CD4-positive, alpha-beta T cell treated with Interleukin-21 for 1 hour (primary cell): ENCODE data around the gene MMP25.
A peak's percentile ranks its signal among the peaks of the same experiment; 100 is the strongest.
"Not testable (repeated sequence)": the region's sequence is repeated elsewhere in the genome, so short reads cannot be mapped to it uniquely, and the experiment has no call there.

ENCODE experiments used
- DNase-seq: peaks from one replicate; pipeline ENCODE4 v3.0.0-alpha.2; 2020

The MMP25 gene

DNA sequence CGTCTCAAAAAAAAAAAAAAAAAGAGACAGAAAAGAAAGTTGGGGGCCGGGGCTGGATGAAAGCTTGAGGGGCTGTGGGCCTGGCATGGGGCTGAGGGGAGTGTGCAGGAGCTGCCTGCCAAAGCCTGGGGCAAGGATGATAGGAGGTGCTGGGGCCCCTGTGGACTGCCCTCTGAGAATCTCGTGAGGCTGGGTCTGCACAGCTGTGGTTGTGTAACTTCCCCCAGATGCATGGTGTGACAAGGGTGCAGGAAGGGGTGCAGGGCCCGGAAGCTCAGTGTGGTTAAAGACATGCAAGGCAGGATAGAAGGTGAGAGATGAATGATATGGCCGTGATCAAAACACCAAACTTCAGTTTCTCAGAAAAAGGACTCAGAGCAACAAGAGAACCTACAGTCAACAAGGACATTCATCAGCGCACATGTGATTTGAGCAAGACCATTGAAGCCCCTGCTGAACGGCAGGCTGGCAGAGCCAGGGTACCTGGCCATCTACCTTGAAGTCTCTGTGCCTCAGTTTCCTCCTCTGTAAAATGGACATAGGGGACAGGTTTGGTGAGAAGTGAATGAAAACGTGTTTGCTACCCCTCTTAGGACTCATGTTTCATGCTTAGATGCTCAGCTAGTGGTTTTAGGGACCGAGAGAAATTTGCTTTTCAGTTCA, 28.6 kb downstream of the MMP25 start:
- peak; percentile 90 for DNase-seq

DNA sequence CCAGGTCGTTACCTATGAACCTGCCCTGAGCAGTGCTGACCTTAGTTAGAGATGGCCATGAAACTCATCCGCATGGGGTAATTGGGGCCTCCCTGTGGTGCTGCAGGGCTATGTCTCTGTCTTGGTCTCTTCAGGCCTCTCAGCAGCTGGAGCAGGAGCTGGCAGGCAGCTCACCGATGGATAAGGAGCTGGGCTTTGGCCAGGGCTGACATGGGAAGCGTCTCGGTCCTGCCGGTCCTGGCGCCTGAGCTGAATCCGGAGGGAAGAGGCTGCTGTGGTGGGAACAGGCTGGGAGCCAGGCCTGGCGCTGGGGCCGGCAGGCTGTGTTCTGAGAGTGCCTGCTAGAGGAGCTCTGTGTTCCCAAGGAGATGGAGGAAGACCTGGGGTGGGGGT, 29.2 kb downstream of the MMP25 start:
- DNase-seq: peak; percentile 26

DNA sequence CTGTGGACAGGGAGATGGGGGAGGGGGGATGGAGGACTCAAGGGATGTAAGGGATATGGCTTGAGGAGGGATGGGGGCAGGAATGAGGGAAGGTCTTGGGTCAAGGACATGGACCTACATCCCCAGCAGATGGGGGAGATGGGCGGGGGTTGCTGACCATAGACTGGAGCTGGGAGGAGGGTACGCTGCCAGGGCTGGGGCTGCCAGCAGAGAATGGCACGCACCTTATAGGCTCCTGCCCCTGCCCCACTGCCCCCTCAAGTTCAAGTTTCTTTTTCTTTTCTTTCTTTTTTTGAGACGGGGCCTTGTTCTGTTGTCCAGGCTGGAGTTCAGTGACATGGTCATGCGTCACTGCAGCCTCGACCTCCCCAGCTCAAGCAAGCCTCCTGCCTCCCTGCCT, 29.6 kb downstream of the MMP25 start:
- not testable (repeated sequence) for DNase-seq

DNA sequence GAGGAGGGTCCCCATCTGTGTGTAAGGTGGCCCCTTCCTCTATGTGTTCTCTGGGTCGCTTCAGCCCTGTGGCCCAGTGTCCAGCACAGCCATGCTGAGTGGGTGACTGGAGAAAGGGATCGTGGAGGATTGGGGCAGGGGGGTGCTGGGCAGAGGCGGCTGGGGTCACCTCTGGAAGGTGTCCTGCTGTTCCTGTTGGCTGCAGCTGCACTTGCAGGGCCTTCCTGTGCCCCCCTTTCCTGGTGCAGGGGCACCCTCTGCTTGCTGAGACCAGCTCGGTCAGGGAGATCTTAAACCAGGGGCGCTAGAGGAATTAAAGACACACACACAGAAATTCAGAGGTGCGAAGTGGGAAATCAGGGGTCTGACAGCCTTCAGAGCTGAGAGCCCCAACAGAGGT, 30.2 kb downstream of the MMP25 start:
- DNase-seq: no peak

DNA sequence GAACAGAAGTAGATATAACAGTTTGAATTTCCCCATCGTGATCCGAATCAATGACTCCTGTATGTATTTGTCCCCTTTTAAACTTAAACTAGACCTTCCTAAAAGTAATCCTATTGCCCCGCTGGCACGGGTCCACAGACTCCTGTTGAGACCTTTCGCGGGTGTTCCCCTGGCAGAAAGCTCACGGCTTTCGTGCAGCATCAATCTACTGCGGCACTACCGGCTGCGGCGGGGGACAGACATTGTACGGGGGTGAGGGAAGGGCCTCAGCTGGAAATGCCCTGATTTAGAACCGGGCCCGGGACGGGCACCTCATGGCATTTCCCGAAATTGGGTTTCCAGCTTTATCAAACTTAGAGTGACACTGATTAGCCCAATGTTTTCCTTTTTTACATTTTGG, 33.7 kb downstream of the MMP25 start:
- DNase-seq: no peak

DNA sequence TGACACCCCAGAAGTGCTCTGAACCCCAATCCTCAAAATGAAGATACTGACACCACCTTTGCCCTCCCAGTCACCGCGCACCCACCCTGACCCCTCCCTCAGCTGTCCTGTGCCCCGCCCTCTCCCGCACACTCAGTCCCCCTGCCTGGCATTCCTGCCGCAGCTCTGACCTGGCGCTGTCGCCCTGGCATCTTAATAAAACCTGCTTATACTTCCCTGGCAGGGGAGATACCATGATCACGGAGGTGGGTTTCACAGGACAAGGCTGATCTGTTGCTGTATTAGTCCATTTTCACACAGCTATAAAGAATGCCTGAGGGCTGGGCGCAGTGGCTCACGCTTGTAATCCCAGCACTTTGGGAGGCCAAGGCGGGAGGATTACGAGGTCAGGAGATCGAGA, 35.6 kb downstream of the MMP25 start:
- not testable (repeated sequence) for DNase-seq

DNA sequence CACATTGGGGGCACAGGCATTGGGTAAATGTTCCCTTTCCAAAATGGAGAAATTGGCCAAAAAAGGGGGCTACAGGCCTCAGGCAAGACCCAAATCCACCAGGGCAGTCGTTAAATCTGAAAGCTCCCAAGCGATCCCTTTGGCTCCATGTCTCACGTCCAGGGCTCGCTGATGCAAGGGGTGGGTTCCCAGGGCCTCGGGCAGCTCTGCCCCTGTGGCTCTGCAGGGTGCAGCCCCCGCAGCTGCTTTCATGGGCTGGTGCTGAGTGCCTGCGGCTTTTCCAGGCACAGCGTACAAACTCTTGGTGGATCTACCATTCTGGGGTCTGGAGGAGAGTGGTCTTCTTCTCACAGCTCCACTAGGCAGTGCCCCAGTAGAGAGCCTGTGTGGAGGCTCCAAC, 37.0 kb downstream of the MMP25 start:
- not testable (repeated sequence) for DNase-seq

DNA sequence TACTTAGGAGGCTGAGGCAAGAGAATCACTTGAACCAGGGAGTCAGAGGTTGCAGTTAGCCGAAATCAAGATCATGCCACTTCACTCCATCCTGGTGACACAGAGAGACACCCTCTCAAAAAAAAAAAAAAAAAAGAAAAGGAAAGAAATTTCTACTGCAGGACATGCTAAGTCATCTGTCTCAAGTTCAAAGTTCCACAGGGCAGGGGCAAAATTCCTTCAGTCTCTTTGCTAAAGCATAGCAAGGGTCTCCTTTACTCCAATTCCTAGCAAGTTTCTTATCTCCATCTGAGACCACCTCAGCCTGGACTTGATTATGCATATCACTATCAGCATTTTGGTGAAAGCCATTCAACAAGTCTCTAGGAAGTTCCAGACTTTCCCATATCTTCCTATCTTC, 38.1 kb downstream of the MMP25 start:
- DNase-seq: no peak

DNA sequence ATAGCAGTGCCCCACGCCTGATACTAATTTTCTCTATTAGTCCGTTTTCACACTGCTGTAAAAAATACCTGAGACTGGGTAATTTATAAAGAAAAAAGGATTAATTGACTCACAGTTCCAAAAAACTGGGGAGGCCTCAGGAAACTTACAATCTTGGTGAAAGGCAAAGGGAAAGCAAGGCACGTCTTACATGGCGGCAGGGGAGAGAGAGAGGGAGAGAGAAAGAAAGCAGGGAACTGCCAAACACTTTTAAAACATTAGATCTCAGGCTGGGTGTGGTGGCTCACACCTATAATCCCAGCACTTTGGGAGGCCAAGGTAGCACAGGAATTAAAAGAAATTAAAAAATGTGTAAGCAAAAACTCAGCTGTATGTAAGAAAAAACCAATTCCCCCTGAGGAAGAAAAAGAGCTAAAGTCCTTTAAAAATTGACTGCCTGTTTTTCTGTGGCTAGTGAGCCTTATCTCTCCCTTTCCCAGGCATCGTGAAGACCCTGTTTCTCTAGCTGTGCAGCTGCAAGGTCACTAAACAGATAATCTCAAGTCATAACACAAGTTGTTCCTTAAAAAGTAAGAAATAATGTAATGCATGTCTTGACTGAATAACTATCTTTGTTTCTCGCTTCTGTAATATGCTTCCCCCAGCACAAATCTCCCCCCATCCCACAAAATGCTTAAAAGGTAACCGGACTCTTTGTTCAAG, 38.8 kb downstream of the MMP25 start:
- DNase-seq: no peak

DNA sequence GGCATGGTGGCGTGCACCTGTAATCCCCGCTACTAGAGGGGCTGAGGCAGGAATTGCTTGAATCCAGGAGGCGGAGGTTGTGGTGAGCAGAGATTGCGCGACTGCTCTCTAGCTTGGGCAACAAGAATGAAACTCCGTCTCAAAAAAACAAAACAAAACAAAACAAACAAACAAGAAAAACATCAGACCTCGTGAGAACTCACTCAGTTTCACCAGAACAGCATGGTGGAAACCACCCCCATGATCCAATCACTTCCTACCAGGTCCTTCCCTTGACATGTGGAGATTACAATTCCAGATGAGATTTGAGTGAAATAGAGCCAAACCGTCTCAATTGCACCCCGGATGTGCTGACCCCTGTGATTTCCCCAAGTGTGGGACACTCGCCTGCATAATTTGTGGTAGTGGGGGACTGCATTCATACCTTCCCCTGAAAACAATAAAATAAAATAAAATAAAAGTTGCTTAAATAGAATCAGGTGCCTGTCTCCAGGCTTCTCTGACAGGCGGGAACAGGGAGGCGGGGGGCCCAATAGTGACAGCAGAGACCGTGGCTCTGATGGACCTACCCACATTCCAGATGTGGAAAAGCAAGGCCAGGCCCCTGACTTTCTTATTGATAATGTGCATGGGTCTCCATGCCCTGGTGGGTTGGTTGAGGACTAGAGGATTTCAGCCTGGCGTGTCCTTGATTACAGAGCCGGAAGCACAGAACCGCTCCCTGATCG, 39.7 kb downstream of the MMP25 start:
- DNase-seq: no peak

DNA sequence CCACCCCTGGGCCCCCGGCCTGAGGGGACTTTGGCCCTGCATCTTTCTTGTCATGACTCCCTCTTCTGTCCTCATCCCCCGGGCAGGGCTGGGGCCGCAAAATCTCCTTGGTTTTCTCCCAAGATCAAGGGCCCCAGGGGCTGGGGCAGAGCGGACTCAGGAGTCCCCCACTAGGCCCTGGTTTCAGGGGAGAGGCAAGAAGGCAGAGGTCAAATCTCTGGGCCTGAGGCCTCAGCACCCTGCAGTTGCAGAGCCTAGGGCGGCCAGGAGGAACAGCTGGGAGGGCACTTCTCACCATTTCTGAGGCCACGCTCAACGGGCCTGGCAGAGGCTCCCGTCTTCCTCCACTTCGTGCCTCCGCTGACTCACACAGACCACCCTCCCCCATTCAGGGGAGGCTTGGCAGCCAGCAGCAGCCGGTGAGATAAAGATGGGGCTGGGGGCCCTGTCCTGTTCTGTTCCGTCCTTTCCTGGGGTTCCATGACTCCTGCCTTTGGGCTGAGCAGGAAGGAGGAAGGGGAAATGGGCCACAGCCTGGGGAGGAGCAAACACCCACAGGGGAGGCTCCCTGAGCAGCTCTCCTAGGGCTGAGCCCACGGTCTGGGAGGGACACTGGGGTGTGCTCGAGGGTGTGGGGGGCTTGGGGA, 40.4 kb downstream of the MMP25 start:
- no peak for DNase-seq

DNA sequence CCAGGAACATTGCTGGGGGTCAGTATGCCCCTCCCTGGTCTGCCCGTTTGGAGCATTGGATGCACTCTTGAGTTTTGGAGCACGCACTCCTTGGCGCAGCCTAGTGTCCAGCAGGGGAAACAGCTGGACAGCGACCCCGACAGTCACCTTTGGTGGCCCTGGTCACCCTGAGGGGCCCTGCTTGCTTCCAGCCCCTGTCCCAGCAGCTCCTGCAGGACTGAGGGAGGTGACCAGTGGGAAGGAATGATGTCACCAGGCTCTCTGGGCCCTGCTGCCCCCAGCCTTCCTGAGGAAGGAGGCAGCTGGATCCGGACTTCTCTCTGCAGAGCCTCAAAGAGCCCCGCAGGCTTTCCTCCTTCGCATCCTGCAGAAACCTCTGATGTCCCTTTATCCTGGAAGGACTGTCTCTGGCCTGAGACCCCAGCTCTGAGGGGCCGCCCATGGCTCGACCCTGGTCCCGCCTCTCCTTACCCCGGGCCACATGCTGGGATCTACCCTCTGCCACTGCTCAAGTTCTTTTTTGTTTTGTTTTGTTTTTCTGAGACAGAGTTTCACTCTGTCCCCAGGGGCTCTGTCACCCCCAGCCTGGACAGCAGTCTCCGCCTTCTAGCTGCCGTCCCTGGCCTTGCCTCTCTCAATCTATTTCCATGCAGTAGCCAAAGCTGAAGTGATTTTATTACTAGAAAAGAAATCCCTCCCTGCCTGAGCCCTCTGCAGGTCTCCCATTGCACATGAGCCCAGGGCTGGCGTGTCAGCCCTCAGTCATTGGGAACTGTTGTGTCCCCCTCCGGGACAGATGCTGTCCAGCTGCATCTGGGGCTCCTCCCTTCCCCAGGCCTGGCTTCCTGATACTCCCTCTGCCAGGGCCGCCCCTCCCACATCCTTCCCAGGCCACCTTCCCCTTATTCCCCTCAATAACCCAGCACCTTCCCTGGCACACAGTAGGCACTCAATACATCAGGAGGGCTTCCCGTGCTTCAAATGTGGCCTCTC, 41.2 kb downstream of the MMP25 start:
- DNase-seq: no peak

DNA sequence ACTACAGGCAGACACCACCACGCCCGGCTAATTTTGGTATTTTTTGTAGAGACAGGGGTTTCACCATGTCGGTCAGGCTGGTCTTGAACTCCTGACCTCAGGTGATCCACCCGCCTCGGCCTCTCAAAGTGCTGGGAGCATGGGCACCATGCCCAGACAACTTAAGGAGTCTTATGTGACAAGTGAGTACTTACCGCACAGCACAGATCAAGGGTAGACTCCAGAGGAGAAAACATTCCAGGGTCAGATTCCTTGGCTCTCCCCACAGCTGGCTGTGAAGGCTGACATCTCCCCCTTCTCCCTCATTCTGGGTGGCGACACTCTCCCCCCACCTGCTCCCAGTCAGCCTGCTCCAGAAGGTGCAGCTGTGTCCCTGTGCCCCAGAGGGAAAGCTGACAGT, 42.1 kb downstream of the MMP25 start:
- no peak for DNase-seq

DNA sequence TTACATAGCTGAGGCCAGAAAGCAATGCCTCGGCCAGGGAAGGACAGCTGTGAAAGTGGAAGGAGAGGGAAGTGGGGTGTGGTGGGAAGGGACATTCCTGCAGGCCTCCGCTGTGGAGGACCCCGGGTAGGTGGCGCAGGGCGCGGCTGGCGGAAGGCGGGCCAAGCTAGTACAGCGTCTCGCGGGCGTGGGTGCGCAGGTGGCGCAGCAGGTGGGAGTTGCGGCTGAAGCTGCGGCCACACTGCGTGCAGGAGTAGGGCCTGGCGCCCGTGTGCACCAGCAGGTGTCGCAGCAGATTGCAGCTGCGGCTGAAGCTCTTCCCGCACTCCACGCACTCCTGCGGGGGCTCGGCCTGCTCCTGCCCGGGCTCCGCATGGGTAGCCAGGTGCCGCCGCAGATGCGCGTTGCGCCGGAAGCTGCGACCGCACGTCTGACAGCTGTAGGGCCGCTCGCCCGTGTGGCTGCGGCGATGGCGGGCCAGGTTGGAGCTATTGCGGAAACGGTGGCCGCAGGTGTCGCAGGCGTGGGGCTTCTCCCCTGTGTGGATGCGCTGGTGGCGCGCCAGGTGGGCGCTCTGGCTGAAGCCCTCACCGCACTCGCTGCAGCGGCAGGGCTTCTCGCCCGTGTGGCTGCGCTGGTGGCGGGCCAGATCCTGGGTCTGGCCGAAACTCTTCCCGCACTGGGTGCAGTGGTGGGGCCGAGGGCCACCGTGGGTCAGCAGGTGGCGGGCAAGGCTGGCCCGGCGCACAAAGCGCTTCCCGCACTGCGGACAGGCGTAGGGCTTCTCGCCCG, 42.8 kb downstream of the MMP25 start:
- no peak for DNase-seq

DNA sequence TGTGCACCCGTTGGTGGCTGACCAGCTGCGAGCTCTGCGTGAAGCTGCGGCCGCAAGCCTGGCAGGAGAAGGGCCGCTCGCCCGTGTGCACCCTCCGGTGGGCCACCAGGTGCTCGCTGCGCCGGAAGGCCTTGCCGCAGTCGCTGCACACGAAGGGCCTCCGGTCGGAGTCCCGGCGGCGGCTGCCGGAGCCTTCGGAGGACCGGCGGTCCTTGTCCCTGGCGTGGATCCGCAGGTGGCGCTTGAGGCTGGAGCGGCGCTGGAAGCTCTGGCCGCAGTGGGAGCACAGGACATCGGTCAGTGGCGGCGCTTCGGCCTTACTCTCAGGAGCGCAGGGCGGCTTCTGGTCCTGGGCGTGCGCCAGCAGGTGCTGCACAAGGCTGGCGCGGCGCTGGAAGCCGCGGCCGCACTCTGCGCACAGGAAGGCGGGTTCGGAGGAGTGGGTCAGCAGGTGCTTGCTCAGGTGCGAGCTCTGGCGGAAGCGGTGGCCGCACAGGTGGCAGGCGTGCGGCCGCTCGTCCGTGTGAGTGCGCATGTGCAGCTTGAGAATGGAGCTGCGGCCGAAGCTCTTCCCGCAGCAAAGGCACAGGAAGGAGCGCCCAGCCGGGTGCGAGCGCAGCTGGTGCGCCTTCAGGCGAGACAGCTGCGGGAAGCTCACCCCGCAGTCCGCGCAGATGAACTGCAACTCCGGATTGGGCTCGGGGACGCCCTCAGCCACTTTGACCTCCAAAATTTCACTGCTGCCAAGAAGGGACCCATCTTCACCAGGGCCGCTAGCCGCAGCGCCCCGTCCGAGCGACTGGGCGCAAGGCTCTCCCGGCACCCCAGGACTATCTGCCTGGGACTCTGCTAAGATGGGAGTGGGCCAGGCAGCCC, 43.6 kb downstream of the MMP25 start:
- DNase-seq: no peak

DNA sequence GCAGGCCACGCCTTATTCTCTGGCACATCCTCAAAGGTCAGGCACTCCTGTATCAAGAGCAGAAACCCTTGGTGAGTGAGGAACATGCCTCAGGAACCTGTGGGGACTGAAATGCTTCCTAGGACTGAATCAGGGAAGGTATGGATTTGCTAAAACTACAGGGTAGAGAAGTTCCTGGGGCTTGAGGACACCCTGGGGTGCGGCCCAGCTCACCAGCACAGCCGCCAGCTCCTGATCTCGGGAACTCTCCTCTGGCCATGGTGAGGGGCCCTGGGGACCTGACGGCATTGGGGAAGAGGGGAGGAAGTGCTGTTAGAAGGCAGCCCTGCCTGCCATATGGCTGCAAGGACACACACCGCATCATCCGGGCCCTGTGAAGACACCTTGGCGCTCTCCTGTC, 45.2 kb downstream of the MMP25 start:
- no peak for DNase-seq

DNA sequence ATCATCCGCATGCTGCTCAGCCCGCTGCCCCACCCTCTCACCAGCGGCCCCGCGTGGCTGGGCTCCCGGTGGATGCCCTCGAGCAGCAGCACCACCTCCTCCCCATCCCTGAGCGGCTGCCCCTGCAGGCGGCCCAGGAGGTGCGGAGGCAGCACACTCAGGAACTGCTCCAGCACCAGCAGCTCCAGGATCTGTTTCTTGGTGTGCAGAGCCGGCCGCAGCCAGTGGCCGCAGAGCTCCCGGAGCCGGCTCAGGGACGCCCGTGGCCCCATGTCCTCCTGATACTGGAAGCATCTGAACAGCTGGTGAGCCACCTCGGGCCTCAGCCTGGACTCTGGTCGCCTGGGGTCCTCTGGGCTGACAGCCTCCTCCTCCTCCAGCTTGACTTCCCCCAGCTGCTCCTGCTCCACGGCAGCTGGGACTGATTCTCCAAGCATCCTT, 46.2 kb downstream of the MMP25 start:
- no peak for DNase-seq

DNA sequence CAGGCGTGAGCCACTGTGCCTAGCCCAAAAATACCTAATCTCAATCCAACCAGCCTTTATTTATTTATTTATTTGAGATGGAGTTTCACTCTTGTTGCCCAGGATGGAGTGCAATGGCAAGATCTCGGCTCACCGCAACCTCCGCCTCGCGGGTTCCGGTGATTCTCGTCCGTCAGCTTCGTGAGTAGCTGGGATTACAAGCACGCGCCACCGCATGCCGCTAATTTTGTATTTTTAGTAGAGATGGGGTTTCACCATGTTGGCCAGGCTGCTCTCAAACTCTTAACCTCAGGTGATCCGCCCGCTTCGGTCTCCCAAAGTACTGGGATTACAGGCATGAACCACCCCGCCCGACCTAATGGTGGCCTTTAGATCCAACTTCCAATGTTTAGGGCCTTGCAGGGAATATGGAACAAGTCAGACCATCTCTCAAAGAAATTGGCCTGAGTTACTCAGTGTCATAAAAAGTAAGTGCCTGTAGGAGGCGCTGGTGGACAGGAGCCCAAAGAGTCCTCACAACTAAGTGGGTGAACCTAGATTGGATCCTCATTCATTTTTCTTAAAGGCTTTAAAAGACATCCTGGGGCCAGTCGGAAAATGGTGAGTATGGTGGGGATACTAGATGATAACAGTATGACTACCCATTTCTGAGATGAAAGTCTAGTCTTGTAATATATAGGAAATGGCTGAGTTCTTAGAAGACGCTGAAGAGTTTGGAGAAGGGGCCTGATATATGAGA, 48.1 kb downstream of the MMP25 start:
- DNase-seq: peak; percentile 79

DNA sequence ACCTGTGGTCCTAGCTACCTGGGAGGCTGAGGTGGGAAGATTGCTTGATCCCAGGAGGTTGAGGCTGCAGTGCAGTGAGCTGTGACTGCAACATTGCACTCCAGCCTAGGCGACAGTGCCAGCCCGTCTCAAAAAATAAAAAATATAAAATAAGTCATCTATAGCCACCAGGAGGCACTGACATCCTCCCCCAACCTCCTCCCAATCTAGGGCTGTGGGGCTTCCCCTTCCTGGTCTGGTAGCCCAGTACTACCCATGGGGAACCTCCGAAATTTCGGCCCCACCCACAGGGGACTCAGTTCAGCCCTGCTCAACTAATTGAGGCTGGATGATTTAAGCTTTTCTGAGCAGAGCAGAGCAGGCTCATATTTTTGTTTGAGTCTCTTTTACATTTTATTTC, 49.5 kb downstream of the MMP25 start:
- peak; percentile 84 for DNase-seq

DNA sequence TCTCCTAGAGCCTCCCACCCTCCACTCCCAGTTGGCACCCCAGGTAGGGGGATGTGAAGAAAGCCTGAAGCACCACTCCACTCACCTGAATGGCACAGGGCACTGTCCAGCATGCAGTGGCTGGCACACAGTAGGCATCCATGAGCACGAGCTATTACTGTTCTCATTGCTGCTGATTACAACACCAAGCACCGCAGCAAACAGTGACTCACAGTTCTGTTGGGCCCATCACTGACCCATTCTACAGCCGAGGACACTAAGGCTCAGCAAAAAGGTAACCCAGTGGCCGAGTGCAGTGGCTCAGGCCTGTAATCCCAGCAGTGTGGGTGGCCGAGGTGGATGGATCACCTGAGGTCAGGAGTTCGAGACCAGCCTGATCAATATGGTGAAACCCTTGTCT, 50.0 kb downstream of the MMP25 start:
- DNase-seq: no peak
